GM12872 (cell line): Measurements from ENCODE around the gene PLCE1.

Source experiments
- TF ChIP-seq, protein P1 (sequence below): IDR thresholded peaks from 3 replicates; pipeline ENCODE4 v1.5.1; 2011; ENCODE audit warnings: low read depth, mild to moderate bottlenecking, low read length, moderate library complexity; ENCODE audit not compliant: insufficient read depth

Gene PLCE1

DNA sequence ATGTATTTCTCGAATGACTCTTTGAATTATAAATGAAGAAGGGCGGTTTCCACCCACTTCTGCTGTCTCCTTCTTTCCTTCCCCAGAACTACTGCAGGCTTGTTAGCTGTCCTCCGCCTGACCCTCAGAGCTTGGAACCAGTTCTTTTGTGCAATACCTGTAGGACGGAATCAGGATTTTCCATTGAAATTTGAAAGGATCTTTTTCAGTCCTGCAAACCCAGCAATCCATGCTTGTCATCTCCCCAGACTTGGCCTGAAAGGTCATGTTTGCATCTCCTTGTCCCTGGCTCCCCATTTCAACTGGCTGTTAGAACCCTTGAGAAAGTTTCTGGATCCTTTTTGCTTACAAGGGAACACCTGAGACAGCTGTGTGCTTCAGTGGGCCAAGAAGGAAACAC lies 47.5 kb downstream of the PLCE1 start:
- TF ChIP-seq, protein P1, sequence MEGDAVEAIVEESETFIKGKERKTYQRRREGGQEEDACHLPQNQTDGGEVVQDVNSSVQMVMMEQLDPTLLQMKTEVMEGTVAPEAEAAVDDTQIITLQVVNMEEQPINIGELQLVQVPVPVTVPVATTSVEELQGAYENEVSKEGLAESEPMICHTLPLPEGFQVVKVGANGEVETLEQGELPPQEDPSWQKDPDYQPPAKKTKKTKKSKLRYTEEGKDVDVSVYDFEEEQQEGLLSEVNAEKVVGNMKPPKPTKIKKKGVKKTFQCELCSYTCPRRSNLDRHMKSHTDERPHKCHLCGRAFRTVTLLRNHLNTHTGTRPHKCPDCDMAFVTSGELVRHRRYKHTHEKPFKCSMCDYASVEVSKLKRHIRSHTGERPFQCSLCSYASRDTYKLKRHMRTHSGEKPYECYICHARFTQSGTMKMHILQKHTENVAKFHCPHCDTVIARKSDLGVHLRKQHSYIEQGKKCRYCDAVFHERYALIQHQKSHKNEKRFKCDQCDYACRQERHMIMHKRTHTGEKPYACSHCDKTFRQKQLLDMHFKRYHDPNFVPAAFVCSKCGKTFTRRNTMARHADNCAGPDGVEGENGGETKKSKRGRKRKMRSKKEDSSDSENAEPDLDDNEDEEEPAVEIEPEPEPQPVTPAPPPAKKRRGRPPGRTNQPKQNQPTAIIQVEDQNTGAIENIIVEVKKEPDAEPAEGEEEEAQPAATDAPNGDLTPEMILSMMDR = no peak

DNA sequence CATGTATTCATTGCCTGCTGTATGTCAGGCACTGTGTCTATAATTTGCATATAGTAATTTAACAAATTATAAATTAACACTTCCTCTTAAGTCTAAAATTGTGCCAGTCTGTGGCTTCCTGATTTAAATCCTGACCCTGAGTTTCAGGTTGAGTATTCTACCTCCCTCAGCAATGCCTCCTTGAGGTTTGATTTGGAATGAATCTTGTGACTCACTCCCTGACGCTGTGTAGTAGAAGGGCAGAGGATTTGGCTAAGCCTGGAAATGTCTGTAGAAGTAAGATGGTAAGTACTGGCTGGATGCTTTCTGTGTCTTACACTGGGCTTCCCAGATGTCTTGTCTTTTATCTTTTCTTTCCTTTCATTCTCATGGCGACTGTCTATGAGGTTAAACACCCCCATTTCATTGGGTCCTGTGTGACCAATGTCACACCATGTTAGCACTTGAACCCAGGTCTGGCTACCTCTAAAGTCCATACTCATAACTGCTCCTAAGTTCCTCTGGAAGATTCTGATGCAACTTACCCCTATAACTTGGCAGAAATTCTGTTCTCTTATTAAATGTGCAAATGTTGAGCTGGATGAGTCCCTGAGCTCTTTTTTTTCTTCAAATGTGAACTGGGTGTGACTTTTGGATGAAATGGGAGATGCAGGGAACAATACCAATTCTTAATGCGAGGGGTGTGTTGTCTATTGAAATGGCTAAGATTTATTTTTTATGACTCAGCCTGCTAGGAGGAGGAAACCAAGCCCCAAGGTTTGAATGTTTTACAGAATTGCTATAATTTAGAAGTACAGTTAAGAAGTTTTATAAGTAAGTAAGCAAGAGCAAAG lies 48.5 kb downstream of the PLCE1 start:
- TF ChIP-seq, protein P1 = no peak

- TF ChIP-seq, protein P1 = no peak
These were observed 49.1 kb downstream of the PLCE1 start for GRCh38 chr10:94042834-94043175.
